CD4-positive, alpha-beta memory T cell (primary cell): ENCODE data around the gene LSM5. TPM values are rescaled to one million over a fixed set of nuclear protein-coding genes. Genes with fewer than 3 reads are reported as not detected.

Experiments
- CTCF ChIA-PET: fragments of 350-600 bp; sonication (Branson Sonifier 250); formaldehyde crosslinking; loops from one replicate; lab custom pipeline; 2021; ENCODE audit warnings: inconsistent platforms; ENCODE audit not compliant: partially characterized antibody; lab: Charles Lee
- POLR2A ChIA-PET: fragments of 350-600 bp; sonication (Branson Sonifier 250); formaldehyde crosslinking; loops from one replicate; lab custom pipeline; 2021; ENCODE audit not compliant: partially characterized antibody; lab: Charles Lee
- DNase-seq, 5 donors: peaks; one replicate each; pipeline versions ENCODE4 v3.0.0 to v3.0.0-alpha.2; 2020 to 2022; ENCODE audit warnings: mixed read lengths in 1 of 5
- H3K27ac ChIP-seq: one replicate; pipeline ENCODE4 v1.7.0; 2013; ENCODE audit warnings: low read depth, low read length
- H3K27me3 ChIP-seq: 2 replicates; pipeline ENCODE4 v1.7.0; 2013; ENCODE audit warnings: mild to moderate bottlenecking, low read length, moderate library complexity; ENCODE audit not compliant: insufficient read depth
- H3K36me3 ChIP-seq: 2 replicates; pipeline ENCODE4 v1.7.0; 2013; ENCODE audit warnings: mild to moderate bottlenecking, low read length, moderate library complexity; ENCODE audit not compliant: insufficient read depth
- H3K4me1 ChIP-seq: 2 replicates; pipeline ENCODE4 v1.7.0; 2013; ENCODE audit warnings: mild to moderate bottlenecking, low read length, moderate library complexity; ENCODE audit not compliant: insufficient read depth
- H3K4me3 ChIP-seq, 2 donors: one replicate each; pipeline ENCODE4 v1.7.0; 2013; ENCODE audit warnings: low read length in 2 of 2, mild to moderate bottlenecking in 1 of 2
- H3K9me3 ChIP-seq, 2 donors: one replicate each; pipeline ENCODE4 v1.7.0; 2013; ENCODE audit warnings: low read length in 2 of 2, control low read depth in 1 of 2; ENCODE audit not compliant: control insufficient read depth in 1 of 2
- H3K27ac Mint-ChIP-seq, 7 donors: one replicate each; pipeline ENCODE4 v1.8.0; 2020 to 2021; ENCODE audit warnings: mixed read lengths in 7 of 7, mild to moderate bottlenecking in 6 of 7, inconsistent platforms in 3 of 7, moderate library complexity in 3 of 7
- H3K27me3 Mint-ChIP-seq, 2 donors: one replicate each; pipeline ENCODE4 v1.8.0; 2020 to 2021; ENCODE audit warnings: mixed read lengths in 2 of 2
- H3K36me3 Mint-ChIP-seq, 2 donors: one replicate each; pipeline ENCODE4 v1.8.0; 2020 to 2021; ENCODE audit warnings: mixed read lengths in 2 of 2, inconsistent platforms in 1 of 2, mild to moderate bottlenecking in 1 of 2
- H3K4me1 Mint-ChIP-seq, 4 donors: one replicate each; pipeline ENCODE4 v1.8.0; 2020 to 2021; ENCODE audit warnings: mixed read lengths in 4 of 4, mild to moderate bottlenecking in 1 of 4
- H3K4me3 Mint-ChIP-seq, 8 donors: one replicate each; pipeline ENCODE4 v1.8.0; 2020 to 2021; ENCODE audit warnings: mixed read lengths in 8 of 8, mild to moderate bottlenecking in 7 of 8, moderate library complexity in 6 of 8, inconsistent platforms in 3 of 8
- H3K9me3 Mint-ChIP-seq, 8 donors: one replicate each; pipeline ENCODE4 v1.8.0; 2020 to 2021; ENCODE audit warnings: mixed read lengths in 8 of 8, mild to moderate bottlenecking in 5 of 8, inconsistent platforms in 3 of 8, moderate library complexity in 1 of 8
- intact Hi-C: fragments of 100-400 bp; cut with micrococcal nuclease; formaldehyde crosslinking; loops from one replicate; pipeline ENCODE4 v1.15.1; 2023
- polyA plus RNA-seq, 2 donors: library from polyadenylated mRNA; unstranded; fragments of 300-500 nt; fragmentation: Illumina TruSeq; gene quantifications; one replicate each; pipeline ENCODE4 v1.2.3, GENCODE V29; 2021
- total RNA-seq, 2 experiments: library from RNA; stranded (reverse); gene quantifications; one replicate each; pipeline ENCODE4 v1.2.3, GENCODE V29; 2021

LSM5 gene
- total and polyA plus RNA-seq, 4 experiments from 2014 or later: 37.6 to 183 (median 73.2) TPM

GRCh38 chr7:32496052-32496813, 6.1 kb upstream of the LSM5 start:
- peak overlapping the region; percentile 64 to 70 for H3K4me3 ChIP-seq
- Mint-ChIP-seq H3K36me3 (peaks cover 6 to 30% of the 10 kb centered on the region in 2 donors), H3K4me1 (peaks cover 29 to 54% (median 37%) of the 10 kb centered on the region in 4 donors), H3K27me3 (no peaks in the 10 kb centered on the region), H3K4me3 (peak overlapping the region; percentile 88 to 99 (median 95)), H3K9me3 (no peaks in the 10 kb centered on the region), H3K27ac (peak overlapping the region; percentile 90 to 99 (median 97))
- no peaks in the 10 kb centered on the region for H3K27me3 ChIP-seq
- no peaks in the 10 kb centered on the region for H3K36me3 ChIP-seq
- ChIA-PET CTCF (interaction anchor here (0.6 to 1.3 kb wide), 3 partner anchors 48 to 614 kb away, joined by 3 read pairs; no protein-coding TSS in a partner anchor), POLR2A (interaction anchor here (1.0 to 2.2 kb wide), 8 partner anchors 8 to 633 kb away, joined by 3 to 16 read pairs (median 4); partner anchors contain the start of genes BBS9, KBTBD2 and NT5C3A)
- no peak for DNase-seq
- H3K4me1 ChIP-seq: peaks cover 52% of the 10 kb centered on the region
- H3K27ac ChIP-seq: peak overlapping the region; percentile 90
- intact Hi-C loops: loop anchor here (10.0 kb wide), 1 partner anchor 139 kb away; no protein-coding TSS in a partner anchor
- H3K9me3 ChIP-seq: no peaks in the 10 kb centered on the region

GRCh38 chr7:32495298-32496051, 5.3 kb upstream of the LSM5 start, which contains the start of gene AVL9:
TSS of gene AVL9 (plus strand) at chr7:32495489. CDS start at chr7:32495710, 221 bp downstream.
- Mint-ChIP-seq H3K27ac (peak within 1 kb of the TSS; percentile 90 to 99 (median 98)), H3K4me3 (peak within 1 kb of the TSS; percentile 88 to 99 (median 96)), H3K9me3 (no peaks in the 10 kb centered on the region), H3K27me3 (no peaks in the 10 kb centered on the region), H3K4me1 (peaks cover 25 to 53% (median 34%) of the 10 kb centered on the region in 4 donors), H3K36me3 (peaks cover 6 to 25% of the 10 kb centered on the region in 2 donors)
- Histone ChIP-seq H3K4me3 (peak within 1 kb of the TSS; percentile 76 to 77), H3K27ac (peak within 1 kb of the TSS; percentile 90), H3K9me3 (no peaks in the 10 kb centered on the region), H3K36me3 (no peaks in the 10 kb centered on the region), H3K4me1 (peaks cover 50% of the 10 kb centered on the region), H3K27me3 (no peaks in the 10 kb centered on the region)
- peak; percentile 98 to 99 (median 98) for DNase-seq
- ChIA-PET CTCF (interaction anchor here (1.0 to 1.3 kb wide), 3 partner anchors 48 to 351 kb away, joined by 3 to 4 read pairs (median 3); no protein-coding TSS in a partner anchor), POLR2A (interaction anchor here (0.8 to 2.2 kb wide), 10 partner anchors 9 to 634 kb away, joined by 3 to 16 read pairs (median 4); partner anchors contain the start of genes BBS9, KBTBD2 and NT5C3A)
- intact Hi-C loops: loop anchor here (1.0 to 10.0 kb wide), 3 partner anchors 139 to 634 kb away; partner anchors contain the start of gene BBS9

- peak overlapping the region; percentile 90 for H3K27ac ChIP-seq
- CTCF ChIA-PET: interaction anchor here (1.0 kb wide), 1 partner anchor 352 kb away, joined by 4 read pairs; no protein-coding TSS in a partner anchor
- H3K9me3 ChIP-seq: no peaks in the 10 kb centered on the region
- Mint-ChIP-seq H3K27ac (peak overlapping the region; percentile 89 to 98 (median 97)), H3K4me1 (peaks cover 21 to 53% (median 32%) of the 10 kb centered on the region in 4 donors), H3K4me3 (peak overlapping the region; percentile 88 to 99 (median 96)), H3K36me3 (peaks cover 3 to 25% of the 10 kb centered on the region in 2 donors), H3K9me3 (no peaks in the 10 kb centered on the region), H3K27me3 (no peaks in the 10 kb centered on the region)
- H3K27me3 ChIP-seq: no peaks in the 10 kb centered on the region
- H3K4me3 ChIP-seq: peak overlapping the region; percentile 76 to 77
- no peaks in the 10 kb centered on the region for H3K36me3 ChIP-seq
- POLR2A ChIA-PET: interaction anchor here (0.8 to 2.2 kb wide), 8 partner anchors 8 to 635 kb away, joined by 3 to 16 read pairs (median 4); partner anchors contain the start of genes BBS9 and KBTBD2
- peaks cover 46% of the 10 kb centered on the region for H3K4me1 ChIP-seq
- intact Hi-C loops: loop anchor here (1.0 to 10.0 kb wide), 5 partner anchors 57 to 634 kb away; partner anchors contain the start of gene BBS9
- DNase-seq: no peak
These were observed 4.7 kb upstream of the LSM5 start for GRCh38 chr7:32494946-32495297.

GRCh38 chr7:32489788-32490126, 423 bp downstream of the LSM5 start:
- Histone ChIP-seq H3K27me3 (no peaks in the 10 kb centered on the region), H3K4me3 (peak overlapping the region; percentile 67 to 96), H3K4me1 (peaks cover 25% of the 10 kb centered on the region), H3K27ac (peak overlapping the region; percentile 79), H3K36me3 (no peaks in the 10 kb centered on the region), H3K9me3 (no peaks in the 10 kb centered on the region)
- H3K27ac Mint-ChIP-seq: peak overlapping the region; percentile 92 to 97 (median 94)
- intact Hi-C loops: loop anchor here (1.0 to 10.0 kb wide), 7 partner anchors 63 to 640 kb away; partner anchors contain the start of genes BBS9 and NT5C3A
- ChIA-PET CTCF (interaction anchor here (0.6 to 1.8 kb wide), 4 partner anchors 136 to 620 kb away, joined by 3 to 7 read pairs (median 4); partner anchors contain the start of gene RP9), POLR2A (interaction anchor here (1.1 to 1.8 kb wide), 7 partner anchors 12 to 619 kb away, joined by 3 to 14 read pairs (median 4); partner anchors contain the start of genes KBTBD2 and RP9)
- H3K27me3 Mint-ChIP-seq: no peaks in the 10 kb centered on the region
- H3K4me1 Mint-ChIP-seq: peaks cover 7 to 27% (median 20%) of the 10 kb centered on the region in 4 donors
- no peak for DNase-seq
- peak overlapping the region; percentile 82 to 96 (median 92) for H3K4me3 Mint-ChIP-seq
- H3K9me3 Mint-ChIP-seq: no peaks in the 10 kb centered on the region
- H3K36me3 Mint-ChIP-seq: peaks cover 14 to 36% of the 10 kb centered on the region in 2 donors

DNA sequence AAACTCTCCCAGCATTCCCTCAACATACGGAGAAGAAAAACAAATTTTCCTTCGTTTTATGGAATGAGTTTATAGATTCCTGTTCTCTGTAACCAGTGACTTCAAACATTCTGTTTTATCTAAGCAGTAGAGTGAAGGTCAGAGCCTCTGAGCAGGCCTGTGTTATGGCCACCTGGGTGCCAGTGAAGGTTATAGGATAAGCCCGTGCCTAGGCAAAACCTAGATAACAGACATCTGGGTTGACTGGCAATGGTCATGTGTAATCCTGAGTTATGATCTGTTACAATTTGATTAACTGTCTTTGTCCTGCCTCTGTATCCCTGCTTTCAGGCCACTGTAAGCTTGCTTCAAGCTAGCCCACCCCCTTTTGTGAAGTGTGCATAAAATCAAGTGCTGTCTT, 8.3 kb downstream of the LSM5 start:
- intact Hi-C loops: no loop called here
- Histone ChIP-seq H3K4me1 (no peaks in the 10 kb centered on the region), H3K9me3 (no peaks in the 10 kb centered on the region), H3K4me3 (no peak overlapping the region), H3K27me3 (no peaks in the 10 kb centered on the region), H3K27ac (no peak overlapping the region), H3K36me3 (no peaks in the 10 kb centered on the region)
- CTCF ChIA-PET: no interaction called here
- Mint-ChIP-seq H3K4me1 (no peaks in the 10 kb centered on the region), H3K4me3 (no peak overlapping the region), H3K27me3 (no peaks in the 10 kb centered on the region), H3K27ac (peak overlapping the region in 1 of 7 donors; percentile 37), H3K9me3 (no peaks in the 10 kb centered on the region), H3K36me3 (peaks cover 6 to 20% of the 10 kb centered on the region in 2 donors)
- POLR2A ChIA-PET: no interaction called here
- DNase-seq: no peak

GRCh38 chr7:32481176-32481575, 9.0 kb downstream of the LSM5 start:
- Histone ChIP-seq H3K4me1 (no peaks in the 10 kb centered on the region), H3K36me3 (no peaks in the 10 kb centered on the region), H3K27me3 (no peaks in the 10 kb centered on the region), H3K27ac (no peak overlapping the region), H3K9me3 (no peaks in the 10 kb centered on the region), H3K4me3 (no peak overlapping the region)
- DNase-seq: no peak
- Mint-ChIP-seq H3K27ac (peak overlapping the region in 1 of 7 donors; percentile 30), H3K27me3 (no peaks in the 10 kb centered on the region), H3K4me3 (no peak overlapping the region), H3K4me1 (no peaks in the 10 kb centered on the region), H3K9me3 (no peaks in the 10 kb centered on the region), H3K36me3 (peaks cover 6 to 14% of the 10 kb centered on the region in 2 donors)
- intact Hi-C loops: no loop called here
- ChIA-PET CTCF (no interaction called here), POLR2A (no interaction called here)
